Measurements from ENCODE around the gene HUS1. TPM values are rescaled to one million over a fixed set of nuclear protein-coding genes. Genes with fewer than 3 reads are reported as not detected.

The HUS1 gene
- total and polyA plus RNA-seq, 11 donors, result 10.9 to 43.3 (median 26.3) TPM

- no peaks in the 10 kb centered on the region for H3K4me1 ChIP-seq
These were observed 38.3 kb upstream of the HUS1 start for GRCh38 chr7:48017674-48018073.

GRCh38 chr7:48016641-48017040 is 37.2 kb upstream of the HUS1 start:
- DNase-seq (no peak), ATAC-seq (no peak)
- intact Hi-C loops (cut with DNase I), result loop anchor here in 1 of 10 donors (10.0 kb wide), 1 partner anchor 48 kb away; no protein-coding TSS in a partner anchor
- Histone ChIP-seq H3K36me3 (no peaks in the 10 kb centered on the region), H3K4me3 (no peak overlapping the region), H3K9me3 (peaks cover 0 to 11% (median 0%) of the 10 kb centered on the region in 12 donors), H3K4me1 (no peaks in the 10 kb centered on the region), H3K27ac (no peak overlapping the region), H3K27me3 (peaks cover 0 to 7% (median 0%) of the 10 kb centered on the region in 9 donors)
- TF ChIP-seq CTCF (IDR thresholded peaks at IDR 0.05), result no peak
- TF ChIP-seq POLR2A (IDR thresholded peaks at IDR 0.05), result no peak

More at GRCh38 chr7:48017674-48018073, 38.3 kb upstream of the HUS1 start:
- intact Hi-C loops (cut with DNase I), result loop anchor here in 1 of 10 donors (10.0 kb wide), 1 partner anchor 47 kb away; no protein-coding TSS in a partner anchor
- WGBS, 4 donors, result 90 to 97% (median 92%) methylated on average over 4 of the region's 4 CpGs
- Histone ChIP-seq H3K27me3 (peaks cover 0 to 7% (median 0%) of the 10 kb centered on the region in 9 donors), H3K36me3 (no peaks in the 10 kb centered on the region), H3K9me3 (peaks cover 0 to 15% (median 0%) of the 10 kb centered on the region in 12 donors), H3K27ac (no peak overlapping the region), H3K4me3 (no peak overlapping the region)
- DNase-seq, result no peak
- ATAC-seq, result no peak
- TF ChIP-seq POLR2A (IDR thresholded peaks at IDR 0.05) (no peak), CTCF (IDR thresholded peaks at IDR 0.05) (no peak)

GRCh38 chr7:48011951-48012350 is 32.5 kb upstream of the HUS1 start:
- no peak overlapping the region for H3K4me3 ChIP-seq
- peaks cover 0 to 4% (median 0%) of the 10 kb centered on the region in 9 donors for H3K27me3 ChIP-seq
- H3K27ac ChIP-seq, result no peak overlapping the region
- DNase-seq (no peak), ATAC-seq (no peak)
- no peak for TF ChIP-seq CTCF (IDR thresholded peaks at IDR 0.05)
- TF ChIP-seq POLR2A (IDR thresholded peaks at IDR 0.05), result no peak
- intact Hi-C loops (cut with DNase I), result loop anchor here in 1 of 10 donors (10.0 kb wide), 1 partner anchor 53 kb away; no protein-coding TSS in a partner anchor
- H3K36me3 ChIP-seq, result no peaks in the 10 kb centered on the region
- H3K9me3 ChIP-seq, result peaks cover 0 to 3% (median 0%) of the 10 kb centered on the region in 12 donors
- H3K4me1 ChIP-seq, result no peaks in the 10 kb centered on the region
- 60 to 67% (median 63%) methylated on average over 3 of the region's 3 CpGs for WGBS, 4 donors

GRCh38 chr7:48011323-48011722 is 31.9 kb upstream of the HUS1 start:
- Histone ChIP-seq H3K27me3 (peaks cover 0 to 4% (median 0%) of the 10 kb centered on the region in 9 donors), H3K9me3 (peaks cover 0 to 3% (median 0%) of the 10 kb centered on the region in 12 donors), H3K27ac (no peak overlapping the region), H3K4me1 (no peaks in the 10 kb centered on the region), H3K4me3 (no peak overlapping the region), H3K36me3 (no peaks in the 10 kb centered on the region)
- TF ChIP-seq CTCF (IDR thresholded peaks at IDR 0.05) (no peak), POLR2A (IDR thresholded peaks at IDR 0.05) (no peak)
- intact Hi-C loops (cut with DNase I), result loop anchor here in 1 of 10 donors (10.0 kb wide), 1 partner anchor 53 kb away; no protein-coding TSS in a partner anchor
- DNase-seq, result no peak
- 27 to 43% (median 32%) methylated on average over 2 of the region's 2 CpGs for WGBS, 4 donors
- ATAC-seq, result no peak

All from heart left ventricle (tissue), 16 donors.